ENCODE measurements around the gene GNAS.

The GNAS gene

DNA sequence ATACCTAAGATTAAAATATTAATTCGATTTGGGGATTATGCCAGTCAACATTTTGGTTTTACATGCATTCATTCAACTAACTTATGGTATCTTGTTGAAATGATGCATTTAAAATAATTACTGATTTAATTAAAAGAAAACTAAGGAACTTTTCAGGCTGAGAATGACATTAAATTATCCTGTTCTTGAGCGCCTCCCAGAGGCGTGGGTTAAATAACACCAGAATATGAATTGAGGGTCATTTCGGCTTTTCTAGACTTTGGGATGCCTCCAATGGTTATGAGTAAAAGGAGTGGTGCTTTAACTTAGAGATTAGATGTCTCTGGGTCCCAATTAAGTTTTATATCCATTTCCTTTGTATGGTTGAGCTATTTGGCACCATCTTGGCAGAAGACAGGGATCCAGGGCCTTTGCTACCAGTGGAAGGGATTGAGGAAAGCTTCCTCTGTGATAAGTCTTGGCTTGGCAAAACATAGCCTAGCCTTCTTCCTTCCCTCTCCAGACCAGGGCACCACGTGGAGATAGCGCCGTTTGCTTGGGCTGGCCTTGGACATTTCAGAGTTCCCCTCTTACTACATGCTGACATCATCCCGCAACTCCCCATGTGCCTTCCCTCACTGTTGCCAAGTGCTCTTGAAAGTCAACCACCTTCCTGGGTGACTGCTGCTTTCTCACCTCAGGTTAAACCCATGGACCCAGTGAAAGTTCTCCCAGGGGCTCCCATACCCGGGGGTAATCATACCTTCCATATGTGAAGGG lies 28.7 kb downstream of the GNAS start:
- Histone ChIP-seq H4K20me1 (ENCODE audit: insufficient read depth) (no peaks in the 10 kb centered on the region), H3K4me2 (no peak overlapping the region), H3K36me3 (ENCODE audit: insufficient read depth) (no peaks in the 10 kb centered on the region), H3K4me3 (IDR thresholded peaks at IDR 0.05; ENCODE audit: insufficient read depth, low read depth, low read length) (no peak overlapping the region), H3K4me1 (ENCODE audit: low read depth, poor library complexity, severe bottlenecking) (peaks cover 6% of the 10 kb centered on the region), H3K79me2 (ENCODE audit: insufficient read depth, low read depth) (no peaks in the 10 kb centered on the region), H3K27me3 (ENCODE audit: insufficient read depth, low read depth) (no peaks in the 10 kb centered on the region; the same call in 1 of the 2 replicates), H3K9ac (no peak overlapping the region), H3K27ac (no peak overlapping the region), H2AFZ (ENCODE audit: low read depth) (no peak overlapping the region)
- TF ChIP-seq CTCF (conservative IDR thresholded peaks at IDR 0.05; ENCODE audit: low read depth, low read length) = peak; percentile 55; the same call in 1 of the 2 replicates

DNA sequence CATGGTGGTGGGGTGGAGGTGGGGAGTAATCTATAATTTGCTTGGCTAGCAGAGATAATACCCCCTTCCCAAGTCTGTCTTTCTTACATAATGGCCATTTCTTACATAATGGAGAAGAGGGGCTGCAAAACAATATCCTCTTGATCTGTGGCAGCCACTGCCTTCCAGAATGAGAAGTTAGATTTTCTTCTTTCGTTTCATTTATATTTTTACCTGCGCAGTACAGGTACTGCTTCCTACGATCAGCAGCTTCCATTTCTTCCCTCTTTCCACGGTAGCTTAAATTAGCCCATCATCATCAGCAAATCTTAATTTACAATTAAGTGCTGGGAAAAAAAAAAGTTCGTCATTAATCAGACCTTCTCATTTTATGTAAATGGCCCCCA lies 30.2 kb downstream of the GNAS start:
- TF ChIP-seq CTCF (conservative IDR thresholded peaks at IDR 0.05; ENCODE audit: low read depth, low read length) = no peak
- peaks cover 21% of the 10 kb centered on the region for H3K4me1 ChIP-seq (ENCODE audit: low read depth, poor library complexity, severe bottlenecking)
- H3K27ac ChIP-seq = no peak overlapping the region
- no peaks in the 10 kb centered on the region for H3K79me2 ChIP-seq (ENCODE audit: insufficient read depth, low read depth)
- H3K9ac ChIP-seq = no peak overlapping the region
- no peaks in the 10 kb centered on the region for H3K36me3 ChIP-seq (ENCODE audit: insufficient read depth)
- H3K27me3 ChIP-seq (ENCODE audit: insufficient read depth, low read depth) = no peaks in the 10 kb centered on the region; the same call in 1 of the 2 replicates
- H4K20me1 ChIP-seq (ENCODE audit: insufficient read depth) = no peaks in the 10 kb centered on the region
- H3K4me3 ChIP-seq (IDR thresholded peaks at IDR 0.05; ENCODE audit: insufficient read depth, low read depth, low read length) = no peak overlapping the region
- no peak overlapping the region; the same call in 1 of the 2 replicates for H3K4me2 ChIP-seq
- no peak overlapping the region for H2AFZ ChIP-seq (ENCODE audit: low read depth)

DNA sequence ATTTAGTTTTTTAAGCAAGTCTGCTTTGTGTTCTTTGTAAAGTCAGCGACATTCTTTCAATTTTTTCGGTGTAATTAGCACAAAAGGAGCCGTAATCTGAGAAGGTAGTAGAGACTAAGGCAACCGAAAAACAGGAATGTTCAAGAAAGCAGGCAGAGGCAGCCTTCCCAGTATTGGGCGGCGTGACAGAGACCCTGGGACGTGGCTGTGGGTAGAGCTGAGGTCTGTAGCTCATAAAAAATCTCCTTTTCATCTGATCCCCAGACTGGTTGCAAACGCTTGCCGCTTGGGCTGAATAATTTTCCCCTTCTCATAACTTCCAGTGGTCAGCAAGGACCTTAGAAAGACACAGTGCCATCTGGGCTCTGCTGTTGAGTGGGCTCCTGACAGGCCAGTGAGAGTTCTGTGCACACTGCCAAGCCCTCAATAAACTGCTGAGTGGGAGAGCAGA lies 30.8 kb downstream of the GNAS start:
- Histone ChIP-seq H3K4me1 (ENCODE audit: low read depth, poor library complexity, severe bottlenecking) (peaks cover 26% of the 10 kb centered on the region), H3K4me2 (no peak overlapping the region; the same call in 1 of the 2 replicates), H3K36me3 (ENCODE audit: insufficient read depth) (no peaks in the 10 kb centered on the region), H2AFZ (ENCODE audit: low read depth) (no peak overlapping the region), H4K20me1 (ENCODE audit: insufficient read depth) (no peaks in the 10 kb centered on the region), H3K9ac (no peak overlapping the region), H3K27me3 (ENCODE audit: insufficient read depth, low read depth) (no peaks in the 10 kb centered on the region; the same call in 1 of the 2 replicates), H3K4me3 (IDR thresholded peaks at IDR 0.05; ENCODE audit: insufficient read depth, low read depth, low read length) (no peak overlapping the region), H3K27ac (no peak overlapping the region), H3K79me2 (ENCODE audit: insufficient read depth, low read depth) (no peaks in the 10 kb centered on the region)
- no peak for TF ChIP-seq CTCF (conservative IDR thresholded peaks at IDR 0.05; ENCODE audit: low read depth, low read length)

DNA sequence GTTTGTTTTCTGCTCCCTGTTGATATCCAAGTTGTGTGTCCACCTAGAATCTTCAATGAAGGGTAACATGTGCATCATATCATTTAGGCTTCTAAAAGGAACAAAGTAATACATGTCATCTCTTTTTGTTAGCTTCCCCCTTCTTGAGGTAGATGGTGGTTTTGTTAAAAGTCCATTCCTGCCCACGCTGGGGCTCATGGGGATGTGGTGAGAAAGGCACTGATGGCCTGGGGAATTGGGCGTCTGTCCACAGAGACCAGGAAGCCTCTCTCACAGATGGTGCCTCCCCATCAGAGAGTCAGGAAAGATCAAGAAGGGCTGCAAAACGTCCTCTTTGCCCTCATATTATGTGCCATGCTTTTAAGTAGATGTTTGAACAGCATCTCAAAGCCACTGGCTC lies 32.5 kb downstream of the GNAS start:
- no peak overlapping the region for H3K27ac ChIP-seq
- no peak overlapping the region for H3K4me2 ChIP-seq
- no peak overlapping the region for H3K4me3 ChIP-seq (IDR thresholded peaks at IDR 0.05; ENCODE audit: insufficient read depth, low read depth, low read length)
- no peak overlapping the region for H2AFZ ChIP-seq (ENCODE audit: low read depth)
- no peaks in the 10 kb centered on the region for H3K79me2 ChIP-seq (ENCODE audit: insufficient read depth, low read depth)
- TF ChIP-seq CTCF (conservative IDR thresholded peaks at IDR 0.05; ENCODE audit: low read depth, low read length) = no peak
- H3K27me3 ChIP-seq (ENCODE audit: insufficient read depth, low read depth) = no peaks in the 10 kb centered on the region; the same call in 1 of the 2 replicates
- no peaks in the 10 kb centered on the region for H3K36me3 ChIP-seq (ENCODE audit: insufficient read depth)
- no peak overlapping the region for H3K9ac ChIP-seq
- H3K4me1 ChIP-seq (ENCODE audit: low read depth, poor library complexity, severe bottlenecking) = peaks cover 26% of the 10 kb centered on the region
- H4K20me1 ChIP-seq (ENCODE audit: insufficient read depth) = no peaks in the 10 kb centered on the region

Data from KMS-11 (cell line).